Measurements from ENCODE around the gene ADIG.

ADIG gene

GRCh38 chr20:38604873-38605303 is 23.9 kb downstream of the ADIG start:
- no peak for DNase-seq

GRCh38 chr20:38607351-38607750 is 26.4 kb downstream of the ADIG start:
- no peak for DNase-seq

- DNase-seq, result no peak
Observed at GRCh38 chr20:38608188-38608587, 27.2 kb downstream of the ADIG start.

GRCh38 chr20:38609815-38610214 is 28.8 kb downstream of the ADIG start:
- DNase-seq, result no peak

- no peak for DNase-seq
Observed at GRCh38 chr20:38610521-38610920, 29.5 kb downstream of the ADIG start.

GRCh38 chr20:38612751-38613515 is 31.9 kb downstream of the ADIG start:
- DNase-seq, result no peak

GRCh38 chr20:38615283-38615682 is 34.3 kb downstream of the ADIG start:
- no peak for DNase-seq

GRCh38 chr20:38616457-38616856 is 35.5 kb downstream of the ADIG start:
- no peak for DNase-seq

- DNase-seq, result no peak
Observed at GRCh38 chr20:38617011-38617829, 36.2 kb downstream of the ADIG start.

- no peak for DNase-seq
Observed at GRCh38 chr20:38617830-38618196, 36.8 kb downstream of the ADIG start.

GRCh38 chr20:38620441-38620840 is 39.4 kb downstream of the ADIG start:
- no peak for DNase-seq

- no peak for DNase-seq
Observed at GRCh38 chr20:38623061-38623460, 42.1 kb downstream of the ADIG start.

GRCh38 chr20:38624084-38624483 is 43.1 kb downstream of the ADIG start:
- DNase-seq, result no peak

GRCh38 chr20:38625896-38626295 is 44.9 kb downstream of the ADIG start:
- no peak for DNase-seq

- DNase-seq, result no peak
Observed at GRCh38 chr20:38626921-38627659, 46.1 kb downstream of the ADIG start.

- DNase-seq, result no peak
Observed at GRCh38 chr20:38628580-38629470, 47.8 kb downstream of the ADIG start.

GRCh38 chr20:38629979-38630378 is 49.0 kb downstream of the ADIG start:
- no peak for DNase-seq

- DNase-seq, result no peak
Observed at GRCh38 chr20:38630727-38631126, 49.7 kb downstream of the ADIG start.

GRCh38 chr20:38631155-38632022 is 50.4 kb downstream of the ADIG start:
- no peak for DNase-seq

- DNase-seq, result peak; percentile 35 to 40
Observed at GRCh38 chr20:38633577-38634093, 52.6 kb downstream of the ADIG start.

- DNase-seq, result no peak
Observed at GRCh38 chr20:38635721-38636288, 54.8 kb downstream of the ADIG start.

All from activated CD4-positive, alpha-beta T cell treated with anti-CD3 and anti-CD28 coated beads, Interleukin-2, amount 50 U/mL, for 4 hours (primary cell).